ENCODE measurements around the gene TMTC1. TPM values are rescaled to one million over a fixed set of nuclear protein-coding genes. Genes with fewer than 3 reads are reported as not detected.

TMTC1 gene
- polyA plus RNA-seq, 1 of the 3 experiments (the other 2 are of a cell fraction), result 0.13 TPM

- no peak for TF ChIP-seq IRF3 (IDR thresholded peaks at IDR 0.05; ENCODE audit: low read depth, low read length)
- no peak for TF ChIP-seq TAF1 (IDR thresholded peaks at IDR 0.05; ENCODE audit: borderline replicate concordance, low read depth, low read length)
- no peak for TF ChIP-seq EP300 (IDR thresholded peaks at IDR 0.05; ENCODE audit: borderline replicate concordance in 1 of 2, low read depth in 1 of 2, low read length in 1 of 2)
Measured at GRCh38 chr12:29735604-29736003, 48.1 kb downstream of the TMTC1 start (continued).

- Histone ChIP-seq H3K27ac (ENCODE audit: low read depth in 2 of 2, low read length in 1 of 2) (no peak overlapping the region), H3K36me3 (replicated peaks in 1 of 2; ENCODE audit: control insufficient read depth in 1 of 2, insufficient read depth in 2 of 2, low read length in 1 of 2) (no peaks in the 10 kb centered on the region), H3K4me1 (ENCODE audit: control insufficient read depth in 1 of 2, insufficient read depth in 2 of 2, low read depth in 1 of 2, low read length in 1 of 2) (peaks cover 0 to 6% of the 10 kb centered on the region in 2 experiments; a peak in 2 of 4 replicates), H3K4me2 (no peak overlapping the region), H3K9me3 (no peaks in the 10 kb centered on the region), H3K9me2 (no peaks in the 10 kb centered on the region), H3K27me3 (ENCODE audit: insufficient read depth) (no peaks in the 10 kb centered on the region), H3K79me2 (ENCODE audit: insufficient read depth) (no peaks in the 10 kb centered on the region), H4K20me1 (ENCODE audit: insufficient read depth) (no peaks in the 10 kb centered on the region), H3K9ac (no peak overlapping the region), H3K4me3 (ENCODE audit: low read depth in 2 of 2, low read length in 1 of 2) (no peak overlapping the region), H2AFZ (ENCODE audit: low read depth) (no peak overlapping the region), H3F3A (replicated peaks; ENCODE audit: insufficient read depth) (no peaks in the 10 kb centered on the region)
- no peak for TF ChIP-seq RCOR1 (IDR thresholded peaks at IDR 0.05; ENCODE audit: low read length)
- no peak for TF ChIP-seq IRF3 (IDR thresholded peaks at IDR 0.05; ENCODE audit: low read depth, low read length)
- TF ChIP-seq JUND (IDR thresholded peaks at IDR 0.05), result no peak
- CTCF ChIA-PET, result interaction anchor here (1.1 kb wide), 1 partner anchor 9 kb away, joined by 3 read pairs; no protein-coding TSS in a partner anchor
- POLR2A ChIA-PET, result no interaction called here
- no peak for DNase-seq
- WGBS (ENCODE audit: low lambda C conversion rate), result 58% methylated on average over 6 of the region's 6 CpGs
Measured at GRCh38 chr12:29734734-29735133, 49.0 kb downstream of the TMTC1 start.

- no peaks in the 10 kb centered on the region for H4K20me1 ChIP-seq (ENCODE audit: insufficient read depth)
- no peaks in the 10 kb centered on the region for H3K9me2 ChIP-seq
- H3K27me3 ChIP-seq (ENCODE audit: insufficient read depth), result no peaks in the 10 kb centered on the region
- WGBS (ENCODE audit: low lambda C conversion rate), result 54% methylated on average over 5 of the region's 5 CpGs
- no peak overlapping the region for H3K4me3 ChIP-seq (ENCODE audit: low read depth in 2 of 2, low read length in 1 of 2)
- no peaks in the 10 kb centered on the region for H3F3A ChIP-seq (replicated peaks; ENCODE audit: insufficient read depth)
- H3K9ac ChIP-seq, result no peak overlapping the region
- ChIA-PET POLR2A (no interaction called here), CTCF (interaction anchor here (1.1 kb wide), 1 partner anchor 10 kb away, joined by 3 read pairs; no protein-coding TSS in a partner anchor)
- no peak for DNase-seq
- H3K9me3 ChIP-seq, result no peaks in the 10 kb centered on the region
- peaks cover 0 to 6% of the 10 kb centered on the region in 2 experiments; a peak in 2 of 4 replicates for H3K4me1 ChIP-seq (ENCODE audit: control insufficient read depth in 1 of 2, insufficient read depth in 2 of 2, low read depth in 1 of 2, low read length in 1 of 2)
- no peak overlapping the region for H2AFZ ChIP-seq (ENCODE audit: low read depth)
- H3K4me2 ChIP-seq, result no peak overlapping the region
- H3K36me3 ChIP-seq (replicated peaks in 1 of 2; ENCODE audit: control insufficient read depth in 1 of 2, insufficient read depth in 2 of 2, low read length in 1 of 2), result no peaks in the 10 kb centered on the region
- H3K27ac ChIP-seq (ENCODE audit: low read depth in 2 of 2, low read length in 1 of 2), result no peak overlapping the region
- no peaks in the 10 kb centered on the region for H3K79me2 ChIP-seq (ENCODE audit: insufficient read depth)
- TF ChIP-seq MAX (IDR thresholded peaks at IDR 0.05; ENCODE audit: low read depth), result no peak
- no peak for TF ChIP-seq NRF1 (IDR thresholded peaks at IDR 0.05; ENCODE audit: low read depth, low read length)
- TF ChIP-seq RXRA (IDR thresholded peaks at IDR 0.05; ENCODE audit: borderline replicate concordance, low read depth), result no peak
- TF ChIP-seq SIN3A (IDR thresholded peaks at IDR 0.05; ENCODE audit: borderline replicate concordance, low read depth, low read length), result no peak
- TF ChIP-seq CTCF (IDR thresholded peaks at IDR 0.05), result no peak
- no peak for TF ChIP-seq YY1 (IDR thresholded peaks at IDR 0.05; ENCODE audit: low read depth)
- no peak for TF ChIP-seq MXI1 (IDR thresholded peaks at IDR 0.05; ENCODE audit: low read depth, low read length)
- no peak for TF ChIP-seq IRF3 (IDR thresholded peaks at IDR 0.05; ENCODE audit: low read depth, low read length)
- TF ChIP-seq GABPA (IDR thresholded peaks at IDR 0.05; ENCODE audit: low read depth), result no peak
- TF ChIP-seq FOXJ3 (CRISPR knock-in tag; IDR thresholded peaks at IDR 0.05), result no peak
- no peak for TF ChIP-seq PBX3 (IDR thresholded peaks at IDR 0.05)
- no peak for TF ChIP-seq JUND (IDR thresholded peaks at IDR 0.05)
- no peak for TF ChIP-seq ZBTB33 (IDR thresholded peaks at IDR 0.05; ENCODE audit: borderline replicate concordance, low read depth)
Measured at GRCh38 chr12:29734305-29734704, 49.4 kb downstream of the TMTC1 start.
